Ectodermal cell (in vitro differentiated cells): ENCODE data around the gene VAPB.

Experiments
- H3K27ac ChIP-seq: 2 replicates; pipeline ENCODE4 v1.7.0; 2013; ENCODE audit warnings: mild to moderate bottlenecking, low read depth, low read length; ENCODE audit not compliant: insufficient read depth, poor library complexity, severe bottlenecking
- H3K27me3 ChIP-seq: 2 replicates; pipeline ENCODE4 v1.7.0; 2013; ENCODE audit warnings: mild to moderate bottlenecking, low read length; ENCODE audit not compliant: insufficient read depth, control insufficient read depth, poor library complexity, severe bottlenecking
- H3K36me3 ChIP-seq: one replicate; pipeline ENCODE4 v1.7.0; 2013; ENCODE audit warnings: low read length; ENCODE audit not compliant: control insufficient read depth, insufficient read depth
- H3K4me1 ChIP-seq: one replicate; pipeline ENCODE4 v1.7.0; 2013; ENCODE audit warnings: low read length; ENCODE audit not compliant: control insufficient read depth, insufficient read depth
- H3K4me3 ChIP-seq: 2 replicates; pipeline ENCODE4 v1.7.0; 2013; ENCODE audit warnings: low read depth, low read length, control low read depth; ENCODE audit not compliant: insufficient read depth
- H3K9me3 ChIP-seq: 2 replicates; pipeline ENCODE4 v1.7.0; 2013; ENCODE audit warnings: mild to moderate bottlenecking, low read length, moderate library complexity; ENCODE audit not compliant: control insufficient read depth
- WGBS, 2 experiments: methylation state at CpG; one replicate each; pipeline ENCODE4 v1.1.7; 2013; ENCODE audit warnings: missing lambda C conversion rate in 2 of 2; 5-methylcytosine and 5-hydroxymethylcytosine counted together

VAPB gene

GRCh38 chr20:58433029-58433647 is 44.1 kb downstream of the VAPB start:
- no peaks in the 10 kb centered on the region for H3K36me3 ChIP-seq
- no peaks in the 10 kb centered on the region for H3K4me1 ChIP-seq
- H3K4me3 ChIP-seq: no peak overlapping the region
- no peak overlapping the region for H3K27ac ChIP-seq
- 93 to 96% methylated on average over 2 of the region's 2 CpGs for WGBS, 2 experiments
- no peaks in the 10 kb centered on the region for H3K27me3 ChIP-seq
- H3K9me3 ChIP-seq: no peaks in the 10 kb centered on the region

- 78 to 88% methylated on average over 1 of the region's 1 CpG for WGBS, 2 experiments
- Histone ChIP-seq H3K36me3 (no peaks in the 10 kb centered on the region), H3K9me3 (no peaks in the 10 kb centered on the region), H3K27me3 (no peaks in the 10 kb centered on the region), H3K4me1 (no peaks in the 10 kb centered on the region), H3K27ac (no peak overlapping the region), H3K4me3 (no peak overlapping the region)
Observed at GRCh38 chr20:58433759-58434158, 44.7 kb downstream of the VAPB start.

GRCh38 chr20:58434326-58434725 is 45.3 kb downstream of the VAPB start:
- WGBS, 2 experiments: 90 to 92% methylated on average over 5 of the region's 5 CpGs
- no peak overlapping the region for H3K4me3 ChIP-seq
- H3K4me1 ChIP-seq: no peaks in the 10 kb centered on the region
- no peaks in the 10 kb centered on the region for H3K27me3 ChIP-seq
- no peaks in the 10 kb centered on the region for H3K9me3 ChIP-seq
- no peaks in the 10 kb centered on the region for H3K36me3 ChIP-seq
- H3K27ac ChIP-seq: no peak overlapping the region

- Histone ChIP-seq H3K4me3 (no peak overlapping the region), H3K9me3 (no peaks in the 10 kb centered on the region), H3K27me3 (no peaks in the 10 kb centered on the region), H3K27ac (no peak overlapping the region), H3K4me1 (no peaks in the 10 kb centered on the region), H3K36me3 (no peaks in the 10 kb centered on the region)
- 76 to 81% methylated on average over 6 of the region's 6 CpGs for WGBS, 2 experiments
Observed at GRCh38 chr20:58435237-58435636, 46.2 kb downstream of the VAPB start.

- Histone ChIP-seq H3K4me1 (no peaks in the 10 kb centered on the region), H3K27me3 (no peaks in the 10 kb centered on the region), H3K27ac (no peak overlapping the region), H3K9me3 (no peaks in the 10 kb centered on the region), H3K4me3 (no peak overlapping the region), H3K36me3 (no peaks in the 10 kb centered on the region)
- 91% methylated on average over 5 of the region's 5 CpGs for WGBS, 2 experiments
Observed at GRCh38 chr20:58436868-58437645, 48.0 kb downstream of the VAPB start.

- H3K36me3 ChIP-seq: peaks cover 6% of the 10 kb centered on the region
- no peak overlapping the region for H3K27ac ChIP-seq
- H3K4me3 ChIP-seq: no peak overlapping the region
- H3K9me3 ChIP-seq: no peaks in the 10 kb centered on the region
- no peaks in the 10 kb centered on the region for H3K4me1 ChIP-seq
- no peaks in the 10 kb centered on the region for H3K27me3 ChIP-seq
- WGBS, 2 experiments: 55 to 57% methylated on average over 4 to 5 of the region's 5 CpGs
Observed at GRCh38 chr20:58438970-58439808, 50.2 kb downstream of the VAPB start.

GRCh38 chr20:58440021-58440767 is 51.2 kb downstream of the VAPB start:
- Histone ChIP-seq H3K27me3 (no peaks in the 10 kb centered on the region), H3K4me3 (no peak overlapping the region), H3K36me3 (peaks cover 6% of the 10 kb centered on the region), H3K9me3 (no peaks in the 10 kb centered on the region), H3K4me1 (no peaks in the 10 kb centered on the region), H3K27ac (no peak overlapping the region)
- WGBS, 2 experiments: 91 to 94% methylated on average over 5 of the region's 5 CpGs

- Histone ChIP-seq H3K36me3 (peaks cover 6% of the 10 kb centered on the region), H3K9me3 (no peaks in the 10 kb centered on the region), H3K4me3 (no peak overlapping the region), H3K4me1 (no peaks in the 10 kb centered on the region), H3K27ac (no peak overlapping the region), H3K27me3 (no peaks in the 10 kb centered on the region)
Observed at GRCh38 chr20:58441723-58442122, 52.7 kb downstream of the VAPB start.

GRCh38 chr20:58444746-58445255 is 55.8 kb downstream of the VAPB start:
- Histone ChIP-seq H3K9me3 (no peaks in the 10 kb centered on the region), H3K4me3 (no peak overlapping the region), H3K27ac (no peak overlapping the region), H3K27me3 (no peaks in the 10 kb centered on the region), H3K36me3 (peaks cover 6% of the 10 kb centered on the region), H3K4me1 (no peaks in the 10 kb centered on the region)
- WGBS, 2 experiments: 96 to 98% methylated on average over 5 of the region's 5 CpGs
